ENCODE measurements around the gene MYOCD.

MYOCD gene

GRCh38 chr17:12722282-12722681, 56.6 kb downstream of the MYOCD start:
- TF ChIP-seq FOXP2 (optimal IDR thresholded peaks at IDR 0.05; ENCODE audit: borderline replicate concordance, extremely low read depth, extremely low read length, insufficient read depth) (no peak), TAF1 (IDR thresholded peaks at IDR 0.05; ENCODE audit: borderline replicate concordance, insufficient read depth, low read length) (no peak), SIN3A (IDR thresholded peaks at IDR 0.05; ENCODE audit: borderline replicate concordance, insufficient read depth, low read length) (no peak), REST (IDR thresholded peaks at IDR 0.05; ENCODE audit: insufficient read depth in 1 of 2, low read depth in 2 of 2, low read length in 2 of 2) (no peak), POLR2AphosphoS5 (IDR thresholded peaks at IDR 0.05; ENCODE audit: low read depth, low read length) (no peak)

DNA sequence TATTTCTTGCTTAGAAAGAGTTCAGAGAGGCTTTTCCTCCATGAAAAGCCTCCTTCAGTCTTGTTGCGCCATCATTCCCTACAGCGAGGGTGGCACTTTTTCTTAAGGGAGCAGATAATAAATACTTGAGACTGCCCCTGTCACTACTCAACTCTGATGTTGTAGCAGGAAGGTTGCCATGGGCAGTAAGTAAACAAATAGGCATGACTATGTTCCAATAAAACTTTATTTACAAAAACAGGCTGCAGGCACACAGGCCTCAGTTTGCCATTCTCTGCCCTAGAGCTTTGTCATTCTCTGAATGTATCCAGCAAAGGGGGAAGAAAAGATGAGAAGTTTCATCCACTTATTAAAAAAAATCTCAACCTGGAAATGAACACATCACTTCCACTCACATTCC, 60.4 kb downstream of the MYOCD start:
- TF ChIP-seq POLR2AphosphoS5 (IDR thresholded peaks at IDR 0.05; ENCODE audit: low read depth, low read length) (no peak), TAF1 (IDR thresholded peaks at IDR 0.05; ENCODE audit: borderline replicate concordance, insufficient read depth, low read length) (no peak), REST (IDR thresholded peaks at IDR 0.05; ENCODE audit: insufficient read depth in 1 of 2, low read depth in 2 of 2, low read length in 2 of 2) (no peak), FOXP2 (optimal IDR thresholded peaks at IDR 0.05; ENCODE audit: borderline replicate concordance, extremely low read depth, extremely low read length, insufficient read depth) (no peak)

- TF ChIP-seq SIN3A (IDR thresholded peaks at IDR 0.05; ENCODE audit: borderline replicate concordance, insufficient read depth, low read length) (no peak), TAF1 (IDR thresholded peaks at IDR 0.05; ENCODE audit: borderline replicate concordance, insufficient read depth, low read length) (no peak), REST (IDR thresholded peaks at IDR 0.05; ENCODE audit: insufficient read depth in 1 of 2, low read depth in 2 of 2, low read length in 2 of 2) (no peak), FOXP2 (optimal IDR thresholded peaks at IDR 0.05; ENCODE audit: borderline replicate concordance, extremely low read depth, extremely low read length, insufficient read depth) (no peak), POLR2AphosphoS5 (IDR thresholded peaks at IDR 0.05; ENCODE audit: low read depth, low read length) (no peak)
Observed at GRCh38 chr17:12727076-12727760, 61.5 kb downstream of the MYOCD start.

- TF ChIP-seq SIN3A (IDR thresholded peaks at IDR 0.05; ENCODE audit: borderline replicate concordance, insufficient read depth, low read length), result no peak
- no peak for TF ChIP-seq POLR2AphosphoS5 (IDR thresholded peaks at IDR 0.05; ENCODE audit: low read depth, low read length)
- TF ChIP-seq REST (IDR thresholded peaks at IDR 0.05; ENCODE audit: insufficient read depth in 1 of 2, low read depth in 2 of 2, low read length in 2 of 2), result no peak
- TF ChIP-seq FOXP2 (optimal IDR thresholded peaks at IDR 0.05; ENCODE audit: borderline replicate concordance, extremely low read depth, extremely low read length, insufficient read depth), result no peak
- TF ChIP-seq TAF1 (IDR thresholded peaks at IDR 0.05; ENCODE audit: borderline replicate concordance, insufficient read depth, low read length), result no peak
Observed at GRCh38 chr17:12727881-12728280, 62.2 kb downstream of the MYOCD start.

Data from PFSK-1 (cell line).